ENCODE measurements around the gene RALGPS1. TPM values are rescaled to one million over a fixed set of nuclear protein-coding genes. Genes with fewer than 3 reads are reported as not detected.
A peak's percentile ranks its signal among the peaks of the same experiment; 100 is the strongest.

The RALGPS1 gene
- total and polyA plus RNA-seq, 2 of the 8 experiments (the other 6 are each of a cell fraction or from before 2014, with no cell fraction given): 20.0 to 23.5 TPM

- Histone ChIP-seq H3K36me3 (ENCODE audit: control insufficient read depth in 2 of 4, insufficient read depth in 4 of 4, low read length in 3 of 4) (no peaks in the 10 kb centered on the region), H3K79me2 (ENCODE audit: control insufficient read depth in 1 of 2, insufficient read depth in 2 of 2, low read length in 2 of 2) (0 out of 4 replicates have a peak, but pooled peaks cover 0 to 2% of the 10 kb centered on the region in 2 experiments), H3K27me3 (replicated peaks in 1 of 4; ENCODE audit: control insufficient read depth in 3 of 4, extremely low read depth in 1 of 4, insufficient read depth in 3 of 4, low read length in 3 of 4) (no peaks in the 10 kb centered on the region), H3K9me3 (ENCODE audit: insufficient read depth in 2 of 2, low read depth in 1 of 2, low read length in 1 of 2) (no peaks in the 10 kb centered on the region), H3K4me1 (replicated peaks in 1 of 4; ENCODE audit: control insufficient read depth in 3 of 4, insufficient read depth in 4 of 4, low read length in 3 of 4) (peaks cover 0 to 13% (median 7%) of the 10 kb centered on the region in 4 experiments; a peak in 5 of 7 replicates), H2BK20ac (ENCODE audit: low read length) (no peak overlapping the region), H3K18ac (ENCODE audit: extremely low read depth, low read length) (peak overlapping the region; percentile 43; the same call in 1 of the 2 replicates), H3K4ac (replicated peaks; ENCODE audit: insufficient read length, low read depth, low read length) (no peak overlapping the region), H3K23ac (ENCODE audit: insufficient read length) (no peak overlapping the region), H3K4me2 (ENCODE audit: insufficient read depth in 1 of 2, low read depth in 2 of 2, low read length in 2 of 2) (0 out of 4 replicates have a peak overlapping the region, but pooled peaks of 1 of the 2 experiments have one; percentile 20), H4K20me1 (replicated peaks in 1 of 2; ENCODE audit: control insufficient read depth in 1 of 2, insufficient read depth in 2 of 2, low read length in 2 of 2) (peaks cover 0 to 6% of the 10 kb centered on the region in 2 experiments), H2AK5ac (ENCODE audit: low read depth, low read length) (no peak overlapping the region), H2BK120ac (replicated peaks; ENCODE audit: low read depth, low read length) (no peak overlapping the region), H2BK12ac (ENCODE audit: low read depth, low read length) (no peak overlapping the region), H3K79me1 (ENCODE audit: low read depth, low read length) (no peaks in the 10 kb centered on the region; the same call in 1 of the 2 replicates), H2BK15ac (ENCODE audit: low read length) (no peak overlapping the region), H3K56ac (replicated peaks; ENCODE audit: insufficient read length, low read depth, low read length) (no peak overlapping the region), H2BK5ac (ENCODE audit: low read depth, low read length) (no peak overlapping the region), H3K27ac (ENCODE audit: low read depth, low read length) (no peak overlapping the region), H3K4me3 (ENCODE audit: extremely low read depth in 1 of 4, insufficient read depth in 2 of 4, low read depth in 3 of 4, low read length in 4 of 4) (no peak overlapping the region), H3K14ac (ENCODE audit: insufficient read length) (no peak overlapping the region), H4K91ac (replicated peaks; ENCODE audit: insufficient read length, low read length) (no peak overlapping the region), H3K9ac (replicated peaks in 1 of 4; ENCODE audit: extremely low read depth in 1 of 4, low read depth in 3 of 4, low read length in 3 of 4) (no peak overlapping the region), H4K8ac (ENCODE audit: extremely low read depth, insufficient read depth, low read length) (no peak overlapping the region; the same call in 1 of the 2 replicates), H4K5ac (ENCODE audit: insufficient read length, low read depth, low read length) (no peak overlapping the region), H2AFZ (ENCODE audit: low read length) (no peak overlapping the region), H3K23me2 (ENCODE audit: low read depth, low read length) (no peaks in the 10 kb centered on the region)
- DNase-seq (ENCODE audit: low read depth in 1 of 2, low spot score in 2 of 2): no peak
- FAIRE-seq: no peak
- WGBS, 2 experiments (ENCODE audit: extremely low coverage in 1 of 2, insufficient coverage in 1 of 2, insufficient read length in 1 of 2, insufficient replicate concordance in 2 of 2, low coverage in 1 of 2, low lambda C conversion rate in 2 of 2, missing lambda C conversion rate in 1 of 2): 68% methylated on average over 11 of the region's 11 CpGs; no CpG with 5 or more reads in 1 of the 2 experiments
- TF ChIP-seq EP300 (IDR thresholded peaks at IDR 0.05; ENCODE audit: borderline replicate concordance in 1 of 2, low read depth in 2 of 2, low read length in 2 of 2): no peak
- TF ChIP-seq CTCF (IDR thresholded peaks at IDR 0.05; ENCODE audit: control extremely low read depth in 1 of 3, insufficient read depth in 1 of 3, low read depth in 1 of 3, low read length in 3 of 3): peak in 2 of 3 experiments; percentile 25; a peak in 2 of 4 replicates
- TF ChIP-seq RAD21 (IDR thresholded peaks at IDR 0.05 in 1 of 2, conservative IDR thresholded peaks at IDR 0.05 in 1 of 2; ENCODE audit: low read depth in 2 of 2, low read length in 2 of 2): peak; percentile 23 to 39; a peak in 3 of 4 replicates
- POLR2A ChIA-PET (ENCODE audit: partially characterized antibody): interaction anchor here (0.7 to 1.7 kb wide), 4 partner anchors 13 to 513 kb away, joined by 3 to 5 read pairs (median 4); no protein-coding TSS in a partner anchor
- CTCF ChIA-PET (ENCODE audit: partially characterized antibody): interaction anchor here (0.6 to 2.5 kb wide), 23 partner anchors 9 to 482 kb away, joined by 3 to 17 read pairs (median 3); partner anchors contain the start of gene RALGPS1
Measured at GRCh38 chr9:126932871-126933321, 18.3 kb downstream of the RALGPS1 start.

Data from H1 (cell line).